Keratinocyte (primary cell): Measurements from ENCODE around the gene PALS2. TPM values are rescaled to one million over a fixed set of nuclear protein-coding genes. Genes with fewer than 3 reads are reported as not detected.

Experiments used
- DNase-seq: peaks from one replicate; pipeline ENCODE4 v3.0.0-alpha.2; 2011; ENCODE audit warnings: low read depth, missing footprints, low spot score
- FAIRE-seq: peaks from 2 replicates; lab custom pipeline; 2011; peaks lifted over from hg19 to GRCh38; lab: Jason Lieb, UNC
- H2AFZ ChIP-seq: 2 replicates; pipeline ENCODE4 v1.6.0; 2012; ENCODE audit warnings: low read length, control low read depth, inconsistent platforms; ENCODE audit not compliant: control insufficient read depth
- H3K27ac ChIP-seq: 2 replicates; pipeline ENCODE4 v1.5.1; 2011; ENCODE audit warnings: low read length; ENCODE audit not compliant: control insufficient read depth, insufficient read depth
- H3K27me3 ChIP-seq: 3 replicates; pipeline ENCODE4 v1.6.0; 2011; ENCODE audit warnings: low read length; ENCODE audit not compliant: control insufficient read depth, insufficient read depth; ENCODE audit errors: extremely low read depth
- H3K36me3 ChIP-seq, 2 experiments: 2 replicates in 1 of 2; 3 replicates in 1 of 2; pipeline ENCODE4 v1.5.1; 2011; ENCODE audit warnings: low read length in 2 of 2, mild to moderate bottlenecking in 1 of 2; ENCODE audit not compliant: control insufficient read depth in 2 of 2, insufficient read depth in 2 of 2; ENCODE audit errors: extremely low read depth in 1 of 2
- H3K4me1 ChIP-seq: 3 replicates; pipeline ENCODE4 v1.5.1; 2011; ENCODE audit warnings: low read length; ENCODE audit not compliant: control insufficient read depth, insufficient read depth; ENCODE audit errors: extremely low read depth
- H3K4me2 ChIP-seq: 3 replicates; pipeline ENCODE4 v1.6.0; 2011; ENCODE audit warnings: low read depth, low read length; ENCODE audit not compliant: control insufficient read depth, insufficient read depth; ENCODE audit errors: extremely low read depth
- H3K4me3 ChIP-seq, 3 experiments: fragments of 200-600 bp in 1 of 3; sonication (generic) in 1 of 3; 2 replicates in 2 of 3; 3 replicates in 1 of 3; pipeline ENCODE4 v1.5.1; 2011 to 2016; ENCODE audit warnings: low read length in 3 of 3, mild to moderate bottlenecking in 3 of 3, control low read depth in 2 of 3, inconsistent platforms in 1 of 3, low read depth in 1 of 3, mixed read lengths in 1 of 3, mixed run types in 1 of 3, moderate library complexity in 1 of 3; ENCODE audit not compliant: control insufficient read depth in 2 of 3, insufficient read depth in 2 of 3; ENCODE audit errors: extremely low read depth in 1 of 3
- H3K79me2 ChIP-seq: 2 replicates; pipeline ENCODE4 v1.6.0; 2012; ENCODE audit warnings: low read length; ENCODE audit not compliant: control insufficient read depth, insufficient read depth
- H3K9ac ChIP-seq: 3 replicates; pipeline ENCODE4 v1.6.0; 2011; ENCODE audit warnings: low read length; ENCODE audit not compliant: control insufficient read depth, insufficient read depth; ENCODE audit errors: extremely low read depth
- H3K9me1 ChIP-seq: 3 replicates; pipeline ENCODE4 v1.6.0; 2011; ENCODE audit warnings: low read length; ENCODE audit not compliant: control insufficient read depth, insufficient read depth; ENCODE audit errors: extremely low read depth
- H3K9me3 ChIP-seq: 2 replicates; pipeline ENCODE4 v1.5.1; 2012; ENCODE audit warnings: low read depth, low read length; ENCODE audit not compliant: control insufficient read depth
- H4K20me1 ChIP-seq: 3 replicates; pipeline ENCODE4 v1.6.0; 2011; ENCODE audit warnings: low read length; ENCODE audit not compliant: control insufficient read depth, insufficient read depth; ENCODE audit errors: extremely low read depth
- EZH2 ChIP-seq: IDR thresholded peaks from one replicate; pipeline ENCODE4 v1.6.1; 2012; ENCODE audit warnings: inconsistent platforms, mild to moderate bottlenecking, low read length, moderate library complexity
- dilution Hi-C: fragments of 300-500 bp; cut with MboI; formaldehyde crosslinking; loops from one replicate; pipeline ENCODE4 v1.7.0; 2020; ENCODE audit warnings: low sequenced_read_pairs; ENCODE audit not compliant: extremely low pct_ligation_motif_present
- polyA plus RNA-seq, 5 experiments: library from polyadenylated mRNA; depleted of rRNA in 3 of 5; stranded (reverse) in 3 of 5; stranded (forward) in 1 of 5; unstranded in 1 of 5; fragments of >200 nt; gene quantifications; 1 replicate in 1 of 5; 2 replicates in 3 of 5; 3 replicates in 1 of 5; pipeline versions ENCODE4 v1.2.1 to v1.2.3, GENCODE V29; 2011 to 2012; ENCODE audit warnings: missing spikeins in 2 of 5, low read depth in 1 of 5, low replicate concordance in 1 of 5
- TF ChIP-seq, protein P1 (sequence below), 3 experiments: IDR thresholded peaks in 1 of 3; conservative IDR thresholded peaks in 1 of 3; optimal IDR thresholded peaks in 1 of 3; 2 replicates in 2 of 3; 3 replicates in 1 of 3; pipeline versions ENCODE3 to v1.5.1; 2011; ENCODE audit warnings: low read length in 3 of 3, mild to moderate bottlenecking in 3 of 3, moderate library complexity in 2 of 3, control low read depth in 1 of 3, inconsistent platforms in 1 of 3; ENCODE audit not compliant: insufficient read depth in 2 of 3; ENCODE audit errors: extremely low read depth in 1 of 3

The PALS2 gene
- polyA plus RNA-seq, 1 donor (not counting 4 experiments of a cell fraction or from before 2014, with no cell fraction given): 16.0 TPM

DNA sequence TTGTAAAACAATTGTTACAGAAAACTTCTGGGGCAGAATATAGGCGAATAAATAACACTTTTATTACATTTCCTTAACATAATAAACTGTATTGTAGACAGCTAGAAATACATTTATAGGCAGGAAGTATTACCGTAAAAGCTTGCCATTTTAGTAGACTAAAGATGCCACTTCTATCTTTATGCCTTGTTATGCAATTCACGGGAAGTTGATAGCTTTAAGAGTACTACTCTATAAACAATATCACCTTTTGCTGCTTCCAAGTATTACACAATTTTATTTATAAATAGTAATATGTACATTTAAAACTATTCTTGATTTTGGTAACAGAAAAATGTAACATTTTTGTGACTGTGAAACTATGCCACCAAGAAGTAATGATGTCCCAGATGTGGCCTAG, 37.9 kb downstream of the PALS2 start:
- no peaks in the 10 kb centered on the region for H3K9me1 ChIP-seq
- dilution Hi-C loops: no loop called here

DNA sequence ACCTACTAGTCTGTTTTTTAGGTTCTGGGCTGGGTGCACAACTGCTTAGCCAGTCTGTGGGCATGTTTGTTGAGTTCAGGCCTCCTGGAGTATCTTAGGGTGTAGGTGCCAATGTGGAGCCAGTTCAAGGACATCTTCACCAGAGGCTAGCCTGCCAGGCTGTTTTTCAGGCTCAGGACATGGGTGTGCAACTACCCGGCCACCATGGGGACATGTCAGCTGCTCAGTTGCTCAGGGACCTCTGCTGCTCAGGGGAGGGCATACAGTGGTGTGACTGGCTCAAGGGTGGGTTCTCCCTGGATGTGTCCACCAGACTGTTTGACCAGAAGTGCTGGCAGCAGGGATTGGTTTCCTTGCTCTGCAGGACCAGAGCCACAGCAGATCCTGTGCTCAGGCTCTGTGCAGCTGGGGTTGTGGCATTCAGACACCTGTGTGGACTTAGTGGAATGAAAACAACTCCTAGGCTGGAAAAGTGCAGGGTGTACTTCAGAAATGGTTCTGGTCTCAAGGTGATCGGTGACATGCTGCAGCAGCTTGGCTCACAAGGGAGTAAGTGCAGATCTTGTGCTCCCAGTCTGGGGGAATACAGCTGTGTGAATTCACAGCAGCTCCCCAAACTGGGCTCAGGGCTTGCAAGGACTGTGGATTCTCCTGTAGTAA, 44.8 kb downstream of the PALS2 start:
- Histone ChIP-seq H3K27me3 (no peaks in the 10 kb centered on the region), H3K79me2 (peaks cover 43% of the 10 kb centered on the region), H3K27ac (no peak overlapping the region), H3K4me3 (no peak overlapping the region), H3K4me2 (no peak overlapping the region), H3K36me3 (no peaks in the 10 kb centered on the region), H3K9me3 (no peaks in the 10 kb centered on the region), H3K9ac (no peak overlapping the region), H4K20me1 (no peaks in the 10 kb centered on the region), H3K4me1 (no peaks in the 10 kb centered on the region), H2AFZ (no peak overlapping the region), H3K9me1 (no peaks in the 10 kb centered on the region)
- no peak for TF ChIP-seq EZH2
- TF ChIP-seq, protein P1, sequence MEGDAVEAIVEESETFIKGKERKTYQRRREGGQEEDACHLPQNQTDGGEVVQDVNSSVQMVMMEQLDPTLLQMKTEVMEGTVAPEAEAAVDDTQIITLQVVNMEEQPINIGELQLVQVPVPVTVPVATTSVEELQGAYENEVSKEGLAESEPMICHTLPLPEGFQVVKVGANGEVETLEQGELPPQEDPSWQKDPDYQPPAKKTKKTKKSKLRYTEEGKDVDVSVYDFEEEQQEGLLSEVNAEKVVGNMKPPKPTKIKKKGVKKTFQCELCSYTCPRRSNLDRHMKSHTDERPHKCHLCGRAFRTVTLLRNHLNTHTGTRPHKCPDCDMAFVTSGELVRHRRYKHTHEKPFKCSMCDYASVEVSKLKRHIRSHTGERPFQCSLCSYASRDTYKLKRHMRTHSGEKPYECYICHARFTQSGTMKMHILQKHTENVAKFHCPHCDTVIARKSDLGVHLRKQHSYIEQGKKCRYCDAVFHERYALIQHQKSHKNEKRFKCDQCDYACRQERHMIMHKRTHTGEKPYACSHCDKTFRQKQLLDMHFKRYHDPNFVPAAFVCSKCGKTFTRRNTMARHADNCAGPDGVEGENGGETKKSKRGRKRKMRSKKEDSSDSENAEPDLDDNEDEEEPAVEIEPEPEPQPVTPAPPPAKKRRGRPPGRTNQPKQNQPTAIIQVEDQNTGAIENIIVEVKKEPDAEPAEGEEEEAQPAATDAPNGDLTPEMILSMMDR (optimal IDR thresholded peaks at IDR 0.05 in 1 of 3, IDR thresholded peaks at IDR 0.05 in 1 of 3, conservative IDR thresholded peaks at IDR 0.05 in 1 of 3; ENCODE audit: extremely low read depth in 1 of 3, insufficient read depth in 2 of 3, low read length in 3 of 3): no peak
- FAIRE-seq (no peak), DNase-seq (no peak)
- dilution Hi-C loops: no loop called here

More for the DNA sequence above, 37.9 kb downstream of the PALS2 start:
- FAIRE-seq (no peak), DNase-seq (no peak)
- H3K27ac ChIP-seq: no peak overlapping the region
- no peak overlapping the region for H3K4me2 ChIP-seq
- no peaks in the 10 kb centered on the region for H3K27me3 ChIP-seq
- H3K79me2 ChIP-seq: peaks cover 24% of the 10 kb centered on the region
- no peaks in the 10 kb centered on the region for H4K20me1 ChIP-seq
- no peaks in the 10 kb centered on the region for H3K36me3 ChIP-seq
- H3K4me3 ChIP-seq: no peak overlapping the region
- no peak for TF ChIP-seq EZH2
- TF ChIP-seq, protein P1 (optimal IDR thresholded peaks at IDR 0.05 in 1 of 3, IDR thresholded peaks at IDR 0.05 in 1 of 3, conservative IDR thresholded peaks at IDR 0.05 in 1 of 3; ENCODE audit: extremely low read depth in 1 of 3, insufficient read depth in 2 of 3, low read length in 3 of 3): no peak
- no peaks in the 10 kb centered on the region for H3K9me3 ChIP-seq
- no peak overlapping the region for H2AFZ ChIP-seq
- H3K9ac ChIP-seq: no peak overlapping the region
- no peaks in the 10 kb centered on the region for H3K4me1 ChIP-seq
